Neuronal stem cell (in vitro differentiated cells): ENCODE measurements around the gene ABCC10.
A peak's percentile ranks its signal among the peaks of the same experiment; 100 is the strongest.
"Not testable (repeated sequence)": the region's sequence is repeated elsewhere in the genome, so short reads cannot be mapped to it uniquely, and the experiment has no call there.

Experiments used
- DNase-seq: peaks from one replicate; pipeline ENCODE4 v3.0.0-alpha.2; 2013; ENCODE audit warnings: low spot score
- H2AFZ ChIP-seq: one replicate; pipeline ENCODE4 v1.6.1; 2013; ENCODE audit warnings: mild to moderate bottlenecking, low read length, inconsistent platforms
- H2AK5ac ChIP-seq: 2 replicates; pipeline ENCODE4 v1.6.1; 2013; ENCODE audit warnings: low read depth, mild to moderate bottlenecking, inconsistent platforms, low read length, moderate library complexity, mixed read lengths
- H2BK120ac ChIP-seq: 2 replicates; pipeline ENCODE4 v1.6.1; 2013; ENCODE audit warnings: low read depth, mild to moderate bottlenecking, inconsistent platforms, low read length, moderate library complexity, mixed read lengths
- H2BK12ac ChIP-seq: one replicate; pipeline ENCODE4 v1.6.1; 2013; ENCODE audit warnings: low read length, inconsistent platforms
- H2BK15ac ChIP-seq: 2 replicates; pipeline ENCODE4 v1.6.1; 2013; ENCODE audit warnings: mild to moderate bottlenecking, low read length, inconsistent platforms, mixed read lengths
- H2BK5ac ChIP-seq: one replicate; pipeline ENCODE4 v1.6.1; 2013; ENCODE audit warnings: inconsistent platforms, mild to moderate bottlenecking, low read length, moderate library complexity
- H3K14ac ChIP-seq: one replicate; pipeline ENCODE4 v1.6.1; 2013; ENCODE audit warnings: low read length, inconsistent platforms
- H3K18ac ChIP-seq: 2 replicates; pipeline ENCODE4 v1.6.1; 2013; ENCODE audit warnings: low read length, inconsistent platforms
- H3K23ac ChIP-seq: 2 replicates; pipeline ENCODE4 v1.6.1; 2013; ENCODE audit warnings: low read depth, mild to moderate bottlenecking, mixed read lengths, low read length, inconsistent platforms; ENCODE audit not compliant: poor library complexity
- H3K27ac ChIP-seq: replicated peaks from 3 replicates; pipeline ENCODE4 v1.5.1; 2013; ENCODE audit warnings: low read length, inconsistent platforms
- H3K27me3 ChIP-seq, 3 experiments: 2 replicates each; pipeline ENCODE4 v1.6.1; 2013; ENCODE audit warnings: low read length in 3 of 3, mild to moderate bottlenecking in 2 of 3, inconsistent platforms in 1 of 3, low read depth in 1 of 3, mixed read lengths in 1 of 3, moderate library complexity in 1 of 3; ENCODE audit not compliant: control insufficient read depth in 3 of 3, insufficient read depth in 3 of 3
- H3K36me3 ChIP-seq, 2 donors: replicated peaks in 1 of 2; 2 replicates each; pipeline ENCODE4 v1.6.1; 2013; ENCODE audit warnings: low read length in 2 of 2; ENCODE audit not compliant: control insufficient read depth in 2 of 2, insufficient read depth in 2 of 2
- H3K4ac ChIP-seq: 2 replicates; pipeline ENCODE4 v1.6.1; 2013; ENCODE audit warnings: inconsistent platforms, mild to moderate bottlenecking, low read length, moderate library complexity
- H3K4me1 ChIP-seq, 2 donors: 1 replicate in 1 of 2; 2 replicates in 1 of 2; pipeline ENCODE4 v1.6.1; 2013; ENCODE audit warnings: low read length in 2 of 2, low read depth in 1 of 2; ENCODE audit not compliant: control insufficient read depth in 2 of 2, insufficient read depth in 1 of 2
- H3K4me2 ChIP-seq: one replicate; pipeline ENCODE4 v1.6.1; 2013; ENCODE audit warnings: mild to moderate bottlenecking, low read length, inconsistent platforms; ENCODE audit not compliant: insufficient read depth, poor library complexity, severe bottlenecking
- H3K4me3 ChIP-seq, 2 donors: 2 replicates each; pipeline ENCODE4 v1.5.1; 2013; ENCODE audit warnings: low read length in 2 of 2, mild to moderate bottlenecking in 2 of 2, inconsistent platforms in 1 of 2, moderate library complexity in 1 of 2
- H3K79me1 ChIP-seq: one replicate; pipeline ENCODE4 v1.6.1; 2013; ENCODE audit warnings: low read depth, mild to moderate bottlenecking, inconsistent platforms, low read length, moderate library complexity
- H3K9ac ChIP-seq: one replicate; pipeline ENCODE4 v1.6.1; 2013; ENCODE audit warnings: mild to moderate bottlenecking, low read depth, low read length, inconsistent platforms; ENCODE audit not compliant: poor library complexity
- H3K9me3 ChIP-seq, 2 donors: replicated peaks in 1 of 2; 2 replicates each; pipeline versions ENCODE3 to v1.6.1; 2013; ENCODE audit warnings: low read length in 2 of 2, mild to moderate bottlenecking in 2 of 2, inconsistent platforms in 1 of 2, low read depth in 1 of 2, mixed read lengths in 1 of 2, moderate library complexity in 1 of 2; ENCODE audit not compliant: control insufficient read depth in 2 of 2, insufficient read depth in 1 of 2
- H4K8ac ChIP-seq: one replicate; pipeline ENCODE4 v1.6.1; 2013; ENCODE audit warnings: low read depth, mild to moderate bottlenecking, inconsistent platforms, low read length, moderate library complexity
- H4K91ac ChIP-seq: one replicate; pipeline ENCODE4 v1.6.1; 2013; ENCODE audit warnings: low read length, low read depth, mild to moderate bottlenecking, inconsistent platforms; ENCODE audit not compliant: poor library complexity
- WGBS, 2 donors: extraction: QIAGEN DNeasy Blood & Tissue Kit; methylation state at CpG; one replicate each; pipeline ENCODE4 v1.1.7; 2013; ENCODE audit warnings: missing lambda C conversion rate in 2 of 2, mixed read lengths in 1 of 2; ENCODE audit not compliant: insufficient read length in 2 of 2, insufficient replicate concordance in 1 of 2; ENCODE audit errors: extremely low coverage in 2 of 2; 5-methylcytosine and 5-hydroxymethylcytosine counted together

ABCC10 gene

GRCh38 chr6:43408259-43408658 is 19.1 kb upstream of the ABCC10 start:
- Histone ChIP-seq H3K4me2 (no peak overlapping the region), H3K79me1 (no peaks in the 10 kb centered on the region), H3K23ac (no peak overlapping the region), H4K8ac (no peak overlapping the region), H3K14ac (no peak overlapping the region), H3K36me3 (no peaks in the 10 kb centered on the region), H2BK15ac (no peak overlapping the region), H2AK5ac (no peak overlapping the region), H3K4me3 (no peak overlapping the region), H3K9me3 (no peaks in the 10 kb centered on the region), H2BK5ac (no peak overlapping the region), H2BK120ac (no peak overlapping the region), H3K27me3 (peaks cover 0 to 12% (median 0%) of the 10 kb centered on the region in 3 experiments), H3K27ac (no peak overlapping the region), H4K91ac (no peak overlapping the region), H2AFZ (no peak overlapping the region), H2BK12ac (no peak overlapping the region), H3K18ac (no peak overlapping the region), H3K4ac (no peak overlapping the region), H3K9ac (no peak overlapping the region), H3K4me1 (no peaks in the 10 kb centered on the region)
- no peak for DNase-seq
- WGBS, 2 donors = no CpG with 5 or more reads among the region's 4 CpGs

GRCh38 chr6:43410776-43411175 is 16.6 kb upstream of the ABCC10 start:
- not testable (repeated sequence) for H3K4ac ChIP-seq, H3K9ac ChIP-seq, H3K79me1 ChIP-seq, H4K91ac ChIP-seq, H3K14ac ChIP-seq, H3K4me1 ChIP-seq, H3K4me3 ChIP-seq, H3K36me3 ChIP-seq, H2BK12ac ChIP-seq, H2BK5ac ChIP-seq, H2BK120ac ChIP-seq, H3K23ac ChIP-seq, H2AK5ac ChIP-seq, H2AFZ ChIP-seq, DNase-seq, H3K4me2 ChIP-seq, H4K8ac ChIP-seq, H3K9me3 ChIP-seq, H3K18ac ChIP-seq, H3K27ac ChIP-seq, H2BK15ac ChIP-seq
- H3K27me3 ChIP-seq = peaks cover 0 to 13% (median 0%) of the 10 kb centered on the region in 3 experiments
- WGBS, 2 donors = no CpG with 5 or more reads among the region's 1 CpG

DNA sequence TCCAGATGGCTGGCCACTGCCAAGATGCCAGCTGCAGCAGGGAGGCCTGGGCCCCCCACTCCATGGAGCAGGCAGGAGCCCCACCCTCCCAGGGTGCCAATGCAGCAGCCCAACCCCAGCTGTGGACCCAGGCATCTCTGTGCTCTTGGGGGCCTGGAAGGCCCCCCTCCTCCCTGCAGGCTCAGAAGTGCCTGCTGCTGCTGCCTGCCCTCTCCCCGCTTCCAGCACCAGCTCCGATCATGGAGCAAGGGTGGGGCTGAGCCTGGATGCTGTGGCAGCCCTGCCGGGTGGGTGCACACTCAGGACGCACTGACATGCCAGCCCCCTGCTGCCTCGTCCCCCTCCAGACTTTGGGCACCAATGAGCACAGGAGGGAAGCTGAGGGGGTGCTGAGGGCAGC is 14.8 kb upstream of the ABCC10 start:
- Histone ChIP-seq H2AFZ (no peak overlapping the region), H2BK5ac (no peak overlapping the region), H3K9ac (peak overlapping the region; percentile 63), H3K36me3 (no peaks in the 10 kb centered on the region), H3K14ac (no peak overlapping the region), H3K4me3 (no peak overlapping the region), H3K4me2 (no peak overlapping the region), H3K9me3 (peaks cover 0 to 2% of the 10 kb centered on the region in 2 donors), H3K27me3 (peaks cover 0 to 9% (median 0%) of the 10 kb centered on the region in 3 experiments), H3K27ac (no peak overlapping the region), H2BK12ac (no peak overlapping the region), H2BK15ac (no peak overlapping the region), H2BK120ac (no peak overlapping the region), H3K4me1 (no peaks in the 10 kb centered on the region), H4K8ac (no peak overlapping the region), H3K79me1 (no peaks in the 10 kb centered on the region), H3K23ac (no peak overlapping the region), H3K4ac (peak overlapping the region; percentile 42), H3K18ac (peak overlapping the region; percentile 67), H4K91ac (no peak overlapping the region), H2AK5ac (peak overlapping the region; percentile 88)
- DNase-seq = no peak
- no CpG with 5 or more reads among the region's 5 CpGs for WGBS, 2 donors

DNA sequence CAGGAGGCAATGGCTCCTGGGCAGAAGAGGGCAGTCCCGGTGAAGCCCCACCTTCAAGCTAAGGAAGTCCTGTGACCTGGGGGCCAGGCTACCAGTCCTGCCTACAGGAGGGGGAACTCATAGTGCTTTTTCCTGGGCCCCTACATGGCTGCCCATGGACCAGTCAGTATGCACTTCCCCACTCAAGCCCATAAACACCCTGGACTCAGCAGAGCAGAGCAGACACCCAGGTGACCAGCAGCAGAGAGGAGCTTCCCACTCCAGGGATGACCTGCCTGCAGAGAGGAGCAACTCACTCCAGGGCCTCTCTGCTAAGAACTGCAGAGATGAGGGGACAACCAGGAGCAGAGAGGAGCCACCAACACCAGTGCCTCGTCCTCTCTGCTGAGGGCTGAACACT is 14.3 kb upstream of the ABCC10 start:
- no peak overlapping the region for H3K4ac ChIP-seq
- H2AFZ ChIP-seq = no peak overlapping the region
- no peak overlapping the region for H4K91ac ChIP-seq
- H3K18ac ChIP-seq = peak overlapping the region; percentile 67
- H2BK15ac ChIP-seq = no peak overlapping the region
- H3K9me3 ChIP-seq = peaks cover 0 to 2% of the 10 kb centered on the region in 2 donors
- no peaks in the 10 kb centered on the region for H3K4me1 ChIP-seq
- no CpG with 5 or more reads among the region's 2 CpGs for WGBS, 2 donors
- no peak overlapping the region for H3K23ac ChIP-seq
- no peak overlapping the region for H3K14ac ChIP-seq
- H3K36me3 ChIP-seq = no peaks in the 10 kb centered on the region
- no peak overlapping the region for H2BK120ac ChIP-seq
- H2BK5ac ChIP-seq = no peak overlapping the region
- H3K9ac ChIP-seq = no peak overlapping the region
- H3K79me1 ChIP-seq = no peaks in the 10 kb centered on the region
- no peak overlapping the region for H4K8ac ChIP-seq
- peaks cover 0 to 12% (median 0%) of the 10 kb centered on the region in 3 experiments for H3K27me3 ChIP-seq
- DNase-seq = no peak
- H2AK5ac ChIP-seq = peak overlapping the region; percentile 88
- H3K27ac ChIP-seq = no peak overlapping the region
- no peak overlapping the region for H3K4me2 ChIP-seq
- no peak overlapping the region for H3K4me3 ChIP-seq
- no peak overlapping the region for H2BK12ac ChIP-seq
